GM21825 (cell line): ENCODE data around the gene HORMAD2.

Experiments used
- ATAC-seq: cut with Tn5 transposase; IDR thresholded peaks from one replicate; pipeline ENCODE4 v1.9.1; 2021; ENCODE audit warnings: mild to moderate bottlenecking, moderate library complexity; ENCODE audit not compliant: unreplicated experiment

HORMAD2 gene

DNA sequence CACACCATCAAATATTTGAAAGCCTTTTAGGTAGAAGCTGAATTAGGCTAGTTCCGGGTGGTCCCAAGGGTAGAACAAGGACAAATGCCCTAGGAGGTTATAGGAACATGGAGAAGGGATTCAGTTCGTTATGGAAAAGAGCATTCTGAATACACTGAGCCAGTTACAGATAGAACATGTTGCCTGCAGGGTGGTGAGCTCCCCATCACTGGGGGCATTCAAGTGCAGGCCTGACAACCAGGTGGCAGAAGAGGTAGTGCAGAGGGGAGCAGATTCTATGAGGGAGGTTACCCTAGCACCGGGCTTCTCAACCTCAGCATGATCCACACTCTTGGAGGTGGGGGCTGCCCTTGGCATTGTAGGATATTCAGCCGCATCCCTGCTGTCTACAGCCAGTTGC, 142.1 kb downstream of the HORMAD2 start:
- ATAC-seq: no peak

- no peak for ATAC-seq
Measured at GRCh38 chr22:30223303-30223702, 143.0 kb downstream of the HORMAD2 start.

DNA sequence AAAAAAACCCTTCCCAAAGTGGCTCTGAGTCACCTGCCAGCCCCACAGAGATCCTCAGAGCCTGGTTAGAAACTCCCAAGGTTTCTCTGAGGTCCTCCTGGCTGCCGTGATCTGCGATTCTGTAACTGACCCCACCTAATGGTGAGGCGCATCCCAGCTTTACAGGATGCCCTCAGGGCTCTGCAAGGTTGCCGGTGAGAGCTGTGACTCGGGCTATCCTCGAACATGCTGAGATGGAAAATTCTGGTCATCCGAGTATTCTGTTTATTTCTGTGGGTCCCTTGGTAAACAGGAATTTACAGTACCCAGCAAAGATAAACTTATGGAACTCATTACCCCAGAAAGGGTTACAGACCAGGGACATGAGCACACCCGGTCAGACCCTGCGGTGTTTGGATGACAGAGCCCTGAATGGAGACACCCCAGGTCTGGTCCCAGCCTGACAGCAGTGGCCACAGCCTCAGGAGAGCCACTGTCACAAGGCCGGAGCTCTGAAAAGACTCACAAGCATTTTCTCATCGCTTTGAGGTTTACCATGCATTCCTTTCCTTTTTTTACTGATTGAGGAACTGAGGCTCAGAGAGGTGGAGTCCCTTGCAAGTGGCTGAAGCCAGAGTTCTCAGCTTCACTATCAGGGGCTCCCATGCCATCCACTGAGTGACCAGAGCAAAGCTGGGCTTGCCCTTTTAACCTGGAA, 144.0 kb downstream of the HORMAD2 start:
- no peak for ATAC-seq

- ATAC-seq: no peak
Measured at GRCh38 chr22:30225220-30225927, 145.1 kb downstream of the HORMAD2 start.

DNA sequence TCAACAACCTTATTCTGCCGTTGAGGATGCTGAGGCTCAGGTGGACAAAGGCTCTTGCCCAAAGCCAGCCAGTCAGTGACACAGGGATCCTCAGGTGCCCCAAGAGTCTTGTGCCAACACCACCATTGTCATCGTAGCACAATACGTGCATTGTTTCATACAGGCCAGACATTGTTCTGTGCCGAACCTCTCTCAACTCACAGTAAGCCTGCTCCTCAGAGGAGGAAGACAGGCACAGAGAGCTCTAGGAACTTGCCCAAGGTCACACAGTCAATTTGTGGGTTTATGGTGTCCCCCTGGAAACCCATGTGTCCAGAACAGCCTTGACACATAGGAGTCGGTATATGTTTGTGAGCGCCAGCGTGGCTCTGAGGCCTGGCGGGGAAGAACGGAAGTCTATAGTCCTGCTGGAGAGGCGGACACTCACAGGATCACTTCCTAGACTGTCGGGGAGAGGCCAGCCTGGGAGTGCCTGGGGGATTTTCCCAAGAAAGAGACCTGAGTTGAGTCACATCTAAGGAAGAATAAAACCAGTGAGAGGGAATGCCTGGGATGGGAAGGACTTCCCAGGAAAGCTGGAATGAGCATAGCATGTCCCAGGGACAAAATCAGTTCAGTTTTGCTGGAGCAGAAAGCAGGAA, 146.0 kb downstream of the HORMAD2 start:
- ATAC-seq: no peak
